Stimulated activated naive B cell treated with anti-CD40 and anti-IgM and Interleukin-4, amounts not matched to agents 10 μg/mL and 1 μg/mL and 100 μg/mL, for 72 hours (primary cell): ENCODE results near the gene CMTM7.

Experiments used
- ATAC-seq, 2 donors: fragments of 150-1000 bp; cut with Tn5 transposase; replicated peaks; 2 replicates each; pipeline ENCODE4 v1.10.0; 2021; ENCODE audit warnings: moderate library complexity in 1 of 2
- DNase-seq: peaks from one replicate; pipeline ENCODE4 v3.0.0; 2021
- H3K27ac Mint-ChIP-seq: one replicate; pipeline ENCODE4 v1.8.0; 2022; ENCODE audit warnings: mild to moderate bottlenecking, mixed read lengths
- H3K27me3 Mint-ChIP-seq, 2 donors: one replicate each; pipeline ENCODE4 v1.8.0; 2022; ENCODE audit warnings: mixed read lengths in 2 of 2
- H3K36me3 Mint-ChIP-seq, 2 donors: one replicate each; pipeline ENCODE4 v1.8.0; 2022; ENCODE audit warnings: mixed read lengths in 2 of 2, mild to moderate bottlenecking in 1 of 2
- H3K4me1 Mint-ChIP-seq, 2 donors: one replicate each; pipeline ENCODE4 v1.8.0; 2022; ENCODE audit warnings: mixed read lengths in 2 of 2, mild to moderate bottlenecking in 1 of 2
- H3K4me3 Mint-ChIP-seq, 2 donors: one replicate each; pipeline ENCODE4 v1.8.0; 2022; ENCODE audit warnings: mild to moderate bottlenecking in 2 of 2, mixed read lengths in 2 of 2, moderate library complexity in 1 of 2
- H3K9me3 Mint-ChIP-seq, 2 donors: one replicate each; pipeline ENCODE4 v1.8.0; 2022; ENCODE audit warnings: mixed read lengths in 2 of 2, mild to moderate bottlenecking in 1 of 2

Gene CMTM7, protein sequence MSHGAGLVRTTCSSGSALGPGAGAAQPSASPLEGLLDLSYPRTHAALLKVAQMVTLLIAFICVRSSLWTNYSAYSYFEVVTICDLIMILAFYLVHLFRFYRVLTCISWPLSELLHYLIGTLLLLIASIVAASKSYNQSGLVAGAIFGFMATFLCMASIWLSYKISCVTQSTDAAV

DNA sequence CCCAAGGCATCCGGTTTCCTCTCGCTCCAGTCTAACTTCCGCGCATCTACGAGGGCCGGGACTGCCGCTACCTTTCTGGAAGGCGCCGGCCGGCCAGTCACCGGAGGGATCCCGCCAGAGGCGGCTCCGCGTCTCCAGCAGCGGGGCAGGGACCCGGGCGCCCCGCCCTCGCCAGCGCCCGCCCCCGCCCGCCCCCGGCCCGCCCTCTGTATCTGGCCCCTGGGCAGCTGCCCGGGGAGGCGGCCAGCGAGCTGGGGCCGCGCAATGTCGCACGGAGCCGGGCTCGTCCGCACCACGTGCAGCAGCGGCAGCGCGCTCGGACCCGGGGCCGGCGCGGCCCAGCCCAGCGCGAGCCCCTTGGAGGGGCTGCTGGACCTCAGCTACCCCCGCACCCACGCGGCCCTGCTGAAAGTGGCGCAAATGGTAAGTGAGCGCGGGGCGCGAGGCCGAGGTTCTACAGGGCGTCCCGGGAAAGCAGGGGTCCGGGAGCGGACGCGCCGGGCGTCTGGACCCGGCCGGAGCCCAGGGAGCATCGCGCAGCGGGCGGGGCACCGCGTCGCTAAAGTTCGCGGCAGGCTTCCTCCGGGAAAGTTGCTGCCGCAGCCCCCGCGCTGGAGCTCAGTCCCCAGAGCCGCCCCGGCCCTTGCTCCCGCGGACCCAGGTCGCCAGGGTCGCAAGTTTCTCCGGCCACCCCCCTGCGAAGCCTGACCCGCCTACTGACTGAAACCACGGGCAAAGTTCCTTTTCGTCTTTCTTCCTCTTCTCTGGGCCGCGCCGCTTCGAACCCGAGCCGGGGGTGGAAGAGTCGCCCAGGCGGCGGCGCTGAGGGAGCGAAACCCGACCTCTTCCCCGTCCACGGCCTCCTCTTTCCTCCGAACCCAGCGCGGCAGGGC, at the start of gene CMTM7:
Gene CMTM7, plus strand, starts transcription at position 211 of the 893 bp plus-strand sequence. Its CDS starts 54 bp downstream, at position 265.
- ATAC-seq, result peak; percentile 70 to 72
- H3K27ac Mint-ChIP-seq, result peak within 1 kb of the TSS; percentile 99
- H3K27me3 Mint-ChIP-seq, result no peaks in the 10 kb centered on the region
- H3K36me3 Mint-ChIP-seq, result peaks cover 24 to 28% of the 10 kb centered on the region in 2 donors
- peaks cover 32 to 55% of the 10 kb centered on the region in 2 donors for H3K4me1 Mint-ChIP-seq
- peak; percentile 62 for DNase-seq
- H3K4me3 Mint-ChIP-seq, result peak within 1 kb of the TSS; percentile 99 to 100
- H3K9me3 Mint-ChIP-seq, result no peaks in the 10 kb centered on the region

DNA sequence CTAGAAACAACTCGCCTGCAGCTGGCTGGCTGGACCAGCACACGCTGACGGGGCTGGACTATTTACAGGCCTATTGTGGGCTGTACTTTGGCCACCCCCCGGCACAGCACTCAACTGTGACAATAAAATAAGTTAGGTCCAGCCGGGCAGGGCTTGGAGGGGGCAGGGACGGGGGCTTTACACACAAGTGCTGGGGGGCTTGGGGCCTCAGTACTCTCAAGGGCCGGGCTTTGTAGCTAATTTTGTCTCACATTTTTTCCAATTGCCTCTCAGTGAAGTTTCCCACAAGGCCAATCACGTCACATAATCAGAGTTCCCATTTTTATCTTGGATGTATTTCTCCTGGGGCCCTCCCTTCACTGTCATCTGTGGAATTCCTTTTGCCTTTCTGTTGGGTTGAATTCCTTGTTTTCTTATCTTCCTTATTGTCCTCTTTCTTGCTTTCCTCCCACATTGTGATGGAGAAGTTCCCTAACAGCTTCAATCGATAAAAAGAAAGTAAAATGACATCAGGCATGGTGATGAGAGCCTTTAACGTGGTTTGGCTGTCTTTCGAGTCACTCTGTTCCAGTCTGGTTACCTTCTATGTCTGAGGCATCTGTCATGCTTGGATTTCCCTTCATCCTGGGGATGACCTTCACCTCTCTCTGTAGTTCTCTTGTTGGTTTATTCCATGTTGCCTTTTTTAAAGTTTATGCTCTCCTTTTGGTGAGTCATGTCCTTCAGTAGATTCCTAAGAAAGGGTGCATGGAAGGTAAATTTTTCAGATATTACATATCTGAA, 44.1 kb upstream of the CMTM7 start:
- Mint-ChIP-seq H3K27me3 (no peaks in the 10 kb centered on the region), H3K4me3 (peak overlapping the region in 1 of 2 donors; percentile 8), H3K36me3 (no peaks in the 10 kb centered on the region), H3K27ac (peak overlapping the region; percentile 3), H3K4me1 (peaks cover 6 to 25% of the 10 kb centered on the region in 2 donors), H3K9me3 (no peaks in the 10 kb centered on the region)
- ATAC-seq (peak in 1 of 2 donors; percentile 41), DNase-seq (no peak)

DNA sequence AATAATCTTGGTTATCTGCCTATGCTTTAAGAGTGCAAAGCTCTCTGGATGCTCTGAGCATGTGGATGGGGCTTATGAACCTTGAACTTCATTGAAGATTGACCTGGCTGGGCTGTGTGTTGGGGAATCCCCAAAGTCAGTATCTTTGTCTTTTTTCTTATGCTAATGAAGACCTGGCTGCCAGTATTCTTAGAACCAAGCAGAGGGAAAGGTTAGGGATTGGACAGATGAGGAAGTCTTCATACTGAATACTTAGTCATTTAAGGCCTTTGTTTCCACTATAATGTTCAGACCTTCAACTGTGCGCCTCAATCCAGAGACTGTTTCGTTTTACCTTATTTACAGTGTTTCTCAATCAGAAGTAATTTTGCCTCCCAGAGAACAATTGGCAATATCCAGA, 42.5 kb upstream of the CMTM7 start:
- Mint-ChIP-seq H3K9me3 (no peaks in the 10 kb centered on the region), H3K27ac (no peak overlapping the region), H3K4me1 (peaks cover 6 to 25% of the 10 kb centered on the region in 2 donors), H3K4me3 (no peak overlapping the region), H3K27me3 (no peaks in the 10 kb centered on the region), H3K36me3 (no peaks in the 10 kb centered on the region)
- peak; percentile 62 to 77 for ATAC-seq
- DNase-seq, result no peak

DNA sequence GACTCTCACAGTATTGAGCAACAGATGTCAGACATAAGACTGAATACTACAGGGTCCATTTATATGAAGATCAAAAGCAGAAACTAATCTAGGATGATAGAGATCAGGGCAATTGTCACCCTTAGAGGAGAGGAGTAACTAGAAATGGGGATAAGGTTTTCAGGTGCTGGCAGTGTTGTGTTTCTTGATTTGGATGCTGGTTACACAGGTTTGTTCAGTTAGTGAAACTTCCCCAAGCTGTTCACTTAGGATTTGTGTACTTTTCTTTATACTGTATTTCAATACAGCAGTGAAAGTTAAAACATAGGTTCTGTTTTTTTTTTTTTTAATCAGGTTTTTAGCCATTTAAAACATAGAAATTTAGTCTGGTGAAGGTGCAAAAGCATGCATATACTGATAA, 39.1 kb upstream of the CMTM7 start:
- H3K27ac Mint-ChIP-seq, result no peak overlapping the region
- ATAC-seq (no peak), DNase-seq (no peak)
- H3K4me3 Mint-ChIP-seq, result no peak overlapping the region
- H3K4me1 Mint-ChIP-seq, result peaks cover 6 to 18% of the 10 kb centered on the region in 2 donors
- H3K9me3 Mint-ChIP-seq, result no peaks in the 10 kb centered on the region
- peaks cover 0 to 6% of the 10 kb centered on the region in 2 donors for H3K27me3 Mint-ChIP-seq
- H3K36me3 Mint-ChIP-seq, result no peaks in the 10 kb centered on the region

DNA sequence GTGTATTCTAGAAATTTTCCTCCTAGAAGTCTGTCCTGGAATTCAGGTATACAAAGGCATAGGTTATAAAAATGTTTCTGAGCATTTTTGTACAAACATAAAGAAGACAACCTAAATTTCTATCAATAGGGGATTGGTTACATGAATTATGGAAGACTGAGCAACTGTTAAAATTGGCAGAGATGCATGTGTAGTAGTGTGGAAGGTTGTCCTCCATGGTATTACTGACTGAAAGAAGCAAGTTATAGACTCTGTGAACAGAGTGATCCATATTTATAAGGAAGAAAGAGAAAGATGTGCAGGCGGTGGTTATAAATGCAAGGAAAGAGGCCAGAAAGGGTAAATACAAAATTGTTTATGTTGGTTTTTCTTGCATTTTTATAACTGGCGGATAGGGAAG, 38.3 kb upstream of the CMTM7 start:
- peaks cover 6 to 10% of the 10 kb centered on the region in 2 donors for H3K4me1 Mint-ChIP-seq
- DNase-seq, result no peak
- H3K4me3 Mint-ChIP-seq, result no peak overlapping the region
- ATAC-seq, result no peak
- H3K9me3 Mint-ChIP-seq, result no peaks in the 10 kb centered on the region
- H3K27me3 Mint-ChIP-seq, result peaks cover 0 to 6% of the 10 kb centered on the region in 2 donors
- H3K36me3 Mint-ChIP-seq, result no peaks in the 10 kb centered on the region
- no peak overlapping the region for H3K27ac Mint-ChIP-seq

DNA sequence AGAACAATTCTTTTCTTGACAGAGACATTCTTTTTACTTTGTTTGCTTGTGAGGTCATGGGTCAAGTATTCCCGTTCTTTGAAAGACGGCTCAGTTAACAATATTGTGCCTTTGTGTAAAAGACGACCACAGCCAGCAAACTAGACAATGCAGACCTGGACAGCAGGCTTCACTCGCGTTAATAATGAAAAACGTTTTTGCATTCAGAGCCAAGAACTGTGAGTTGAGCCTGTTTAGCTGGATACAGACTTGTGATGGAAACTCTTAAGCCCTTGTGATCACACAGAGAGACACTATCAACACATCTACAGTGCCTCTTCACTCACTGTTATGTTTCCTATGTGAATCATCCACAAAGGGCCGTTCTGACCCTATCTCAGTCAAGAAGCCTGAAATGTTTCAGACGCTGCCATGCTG, 37.3 kb upstream of the CMTM7 start:
- no peaks in the 10 kb centered on the region for H3K36me3 Mint-ChIP-seq
- peaks cover 0 to 6% of the 10 kb centered on the region in 2 donors for H3K27me3 Mint-ChIP-seq
- H3K27ac Mint-ChIP-seq, result no peak overlapping the region
- peaks cover under 1 to 1% of the 10 kb centered on the region in 2 donors for H3K4me1 Mint-ChIP-seq
- DNase-seq (no peak), ATAC-seq (no peak)
- H3K9me3 Mint-ChIP-seq, result no peaks in the 10 kb centered on the region
- H3K4me3 Mint-ChIP-seq, result no peak overlapping the region

DNA sequence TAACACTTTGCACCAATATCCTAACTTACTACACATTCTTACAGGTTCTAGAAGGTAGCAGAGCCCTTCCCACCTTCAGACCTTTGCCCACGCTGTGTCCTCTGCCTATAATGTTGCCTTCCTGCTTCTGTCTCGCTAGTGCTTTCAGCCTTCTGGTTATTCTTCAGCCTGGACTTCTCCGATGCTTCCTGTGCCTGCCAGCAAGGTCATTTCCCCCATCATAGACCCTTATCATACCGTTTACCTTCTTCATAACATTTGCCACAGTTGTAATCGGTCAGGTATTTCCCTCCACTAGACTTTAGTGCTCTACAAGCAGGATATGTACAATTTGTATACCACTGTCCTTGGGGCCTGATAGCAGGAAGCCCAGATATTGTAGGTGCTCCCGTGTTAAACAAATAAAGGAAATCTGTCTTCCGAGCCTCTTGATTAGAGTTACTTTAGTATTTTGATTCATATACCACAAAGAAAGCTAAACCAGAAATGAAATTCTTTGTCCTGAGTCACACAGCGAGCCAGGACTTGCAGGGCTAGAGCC, 35.8 kb upstream of the CMTM7 start:
- H3K27me3 Mint-ChIP-seq, result peaks cover 0 to 6% of the 10 kb centered on the region in 2 donors
- no peak overlapping the region for H3K4me3 Mint-ChIP-seq
- no peak overlapping the region for H3K27ac Mint-ChIP-seq
- H3K4me1 Mint-ChIP-seq, result no peaks in the 10 kb centered on the region
- ATAC-seq, result no peak
- H3K36me3 Mint-ChIP-seq, result no peaks in the 10 kb centered on the region
- H3K9me3 Mint-ChIP-seq, result no peaks in the 10 kb centered on the region
- DNase-seq, result no peak

DNA sequence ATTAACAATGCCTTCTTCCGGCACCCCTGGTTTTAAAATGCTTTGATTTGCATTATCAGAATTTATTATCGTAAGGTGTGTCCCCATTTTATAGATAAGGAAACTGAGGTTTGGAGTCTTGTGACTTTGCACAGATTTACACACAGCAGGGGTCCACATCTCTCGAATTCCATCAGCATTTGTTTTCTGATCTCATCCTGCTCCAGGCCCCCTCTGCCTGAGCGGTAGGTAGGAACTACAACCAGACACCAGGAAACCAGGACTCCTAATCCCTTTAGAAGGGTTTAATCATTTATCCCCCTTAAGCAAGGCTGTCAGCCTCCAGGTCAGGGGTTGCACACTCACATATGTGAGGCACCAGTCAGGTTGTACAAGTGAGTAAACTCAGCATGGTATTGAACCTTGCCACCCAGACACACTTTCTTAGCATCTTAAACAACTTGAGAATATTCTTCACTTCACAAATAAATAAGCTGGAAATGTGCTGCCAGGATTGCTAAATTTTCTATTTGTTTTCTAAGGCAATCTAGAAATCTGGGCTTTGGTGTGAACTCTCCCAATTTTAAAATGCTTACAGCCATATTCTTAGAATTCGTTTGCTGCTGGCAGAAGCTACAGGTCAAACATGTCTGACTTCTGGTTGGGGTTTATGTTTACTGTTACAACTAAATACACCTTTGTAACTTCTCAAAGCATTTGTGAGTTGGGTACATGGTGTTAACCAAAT, 31.7 kb upstream of the CMTM7 start:
- DNase-seq (no peak), ATAC-seq (no peak)
- no peaks in the 10 kb centered on the region for H3K36me3 Mint-ChIP-seq
- no peaks in the 10 kb centered on the region for H3K4me1 Mint-ChIP-seq
- H3K9me3 Mint-ChIP-seq, result no peaks in the 10 kb centered on the region
- H3K27me3 Mint-ChIP-seq, result peaks cover 0 to 6% of the 10 kb centered on the region in 2 donors
- no peak overlapping the region for H3K4me3 Mint-ChIP-seq
- no peak overlapping the region for H3K27ac Mint-ChIP-seq

DNA sequence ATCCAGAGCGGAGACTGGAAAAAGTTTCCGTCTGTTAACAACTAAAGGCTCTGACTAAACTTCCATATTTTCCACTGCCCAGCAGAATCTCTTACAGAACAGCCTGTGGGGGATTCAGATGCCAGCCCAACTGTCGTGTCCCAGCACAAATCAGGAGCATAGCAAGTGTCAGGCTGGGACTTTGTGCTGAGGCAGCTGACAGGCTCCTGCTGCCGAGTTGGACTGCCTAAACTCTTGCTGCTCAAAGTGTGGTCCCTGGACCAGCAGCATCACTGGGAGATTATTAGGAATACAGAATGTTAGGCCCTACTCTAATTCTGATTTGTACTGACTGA, 31.2 kb upstream of the CMTM7 start:
- Mint-ChIP-seq H3K27ac (no peak overlapping the region), H3K36me3 (no peaks in the 10 kb centered on the region), H3K27me3 (peaks cover 0 to 6% of the 10 kb centered on the region in 2 donors), H3K4me1 (no peaks in the 10 kb centered on the region), H3K9me3 (no peaks in the 10 kb centered on the region), H3K4me3 (no peak overlapping the region)
- ATAC-seq (no peak), DNase-seq (no peak)

DNA sequence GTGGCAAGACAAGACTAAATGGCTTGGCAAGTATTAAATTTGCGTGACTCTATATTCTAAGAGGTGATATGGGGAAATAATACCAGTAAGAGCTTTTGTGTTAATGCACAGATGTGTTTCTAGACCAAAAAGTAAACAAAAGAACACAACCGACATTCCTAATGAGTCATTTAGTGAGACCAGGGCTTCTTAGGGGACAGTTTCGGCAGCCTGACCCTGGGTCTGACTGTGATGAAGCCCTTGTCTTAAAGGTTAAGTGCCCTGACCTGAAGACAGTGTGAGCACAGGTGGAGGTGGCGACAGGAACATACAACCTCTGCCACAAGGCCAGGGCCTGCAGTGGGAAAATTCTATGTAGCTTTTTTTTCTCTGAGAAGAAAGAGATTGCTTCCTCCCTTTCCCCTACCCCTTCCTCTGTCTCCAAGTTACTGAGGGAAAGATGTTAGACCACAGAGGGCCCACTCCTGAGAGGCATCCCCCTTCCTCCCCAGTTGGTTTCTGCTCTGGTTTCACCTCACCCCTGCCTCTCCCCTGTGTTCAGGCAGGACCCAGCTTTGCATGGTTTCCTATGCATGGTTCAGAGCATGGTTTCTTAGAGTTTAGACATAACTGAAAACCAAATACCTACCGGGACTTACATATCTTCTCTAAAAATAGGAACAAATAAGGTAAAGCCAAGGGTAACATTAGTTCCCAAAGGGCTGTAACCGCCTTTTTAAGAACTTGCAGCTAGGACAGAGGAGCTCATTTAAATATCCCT, 24.8 kb upstream of the CMTM7 start:
- Mint-ChIP-seq H3K36me3 (no peaks in the 10 kb centered on the region), H3K9me3 (no peaks in the 10 kb centered on the region), H3K27me3 (peaks cover 0 to 10% of the 10 kb centered on the region in 2 donors), H3K27ac (no peak overlapping the region), H3K4me1 (peaks cover 20 to 29% of the 10 kb centered on the region in 2 donors), H3K4me3 (peak overlapping the region in 1 of 2 donors; percentile 67)
- ATAC-seq (peak; percentile 49), DNase-seq (no peak)

DNA sequence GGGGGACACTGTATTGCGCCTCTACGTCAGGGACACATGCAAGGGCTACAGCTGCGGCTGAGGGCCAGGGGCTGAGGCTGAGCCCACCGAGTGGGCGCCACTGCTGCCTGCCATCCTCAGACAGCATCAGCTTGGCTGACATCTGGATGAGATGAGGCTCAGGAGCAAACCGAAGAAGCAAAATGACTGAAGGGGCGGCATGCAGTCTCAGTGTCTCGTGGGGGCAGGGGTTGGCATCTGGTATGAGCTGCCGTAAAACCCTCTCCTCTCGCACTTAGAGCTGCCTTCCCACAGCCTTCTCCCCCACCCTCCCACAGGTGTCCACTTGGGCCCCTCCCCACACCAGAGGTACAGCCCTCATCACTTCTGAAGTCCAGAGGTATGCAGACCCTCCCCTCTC, 24.2 kb upstream of the CMTM7 start:
- DNase-seq (no peak), ATAC-seq (no peak)
- H3K27me3 Mint-ChIP-seq, result peaks cover 0 to 10% of the 10 kb centered on the region in 2 donors
- H3K4me3 Mint-ChIP-seq, result peak overlapping the region; percentile 31 to 67
- no peaks in the 10 kb centered on the region for H3K9me3 Mint-ChIP-seq
- no peaks in the 10 kb centered on the region for H3K36me3 Mint-ChIP-seq
- no peak overlapping the region for H3K27ac Mint-ChIP-seq
- H3K4me1 Mint-ChIP-seq, result peaks cover 20 to 33% of the 10 kb centered on the region in 2 donors

DNA sequence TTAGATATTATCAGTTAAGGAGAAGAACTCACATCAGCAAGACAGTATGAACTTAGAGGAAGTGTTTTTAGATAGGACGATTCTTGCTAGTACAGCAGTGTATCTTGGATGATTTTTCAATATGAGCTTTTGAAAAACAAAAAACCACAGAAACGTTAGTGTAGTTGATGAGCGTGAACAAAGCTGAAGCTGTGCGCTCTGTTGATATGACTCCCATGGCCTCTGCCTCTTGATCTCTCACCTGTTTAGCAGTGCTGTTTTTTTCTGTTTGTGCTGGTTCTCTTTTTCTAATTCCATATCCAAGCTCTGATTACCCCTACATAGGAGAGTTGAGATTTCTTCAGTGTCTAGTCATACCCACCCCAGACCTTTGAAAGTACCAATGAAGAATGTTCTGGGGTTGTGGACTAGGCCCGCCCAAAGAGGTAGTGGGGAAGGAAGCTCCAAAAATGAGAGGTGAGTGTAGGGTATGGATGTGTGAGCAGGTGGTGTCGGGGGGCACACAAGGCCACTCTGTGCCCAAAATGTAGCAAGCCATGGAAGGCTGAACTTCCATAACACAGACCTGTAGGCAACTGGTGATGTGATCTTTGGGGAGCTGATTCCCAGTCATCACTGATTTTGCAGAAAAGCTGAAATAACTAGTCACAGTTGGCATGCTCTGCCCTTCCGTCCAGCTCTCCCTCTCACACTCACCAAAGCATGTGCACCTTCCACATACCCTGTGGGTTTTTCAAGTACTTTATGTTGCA, 20.0 kb upstream of the CMTM7 start:
- peaks cover 0 to 10% of the 10 kb centered on the region in 2 donors for H3K27me3 Mint-ChIP-seq
- no peaks in the 10 kb centered on the region for H3K9me3 Mint-ChIP-seq
- ATAC-seq (peak; percentile 69 to 80), DNase-seq (no peak)
- H3K36me3 Mint-ChIP-seq, result no peaks in the 10 kb centered on the region
- peaks cover 25 to 35% of the 10 kb centered on the region in 2 donors for H3K4me1 Mint-ChIP-seq
- peak overlapping the region in 1 of 2 donors; percentile 2 for H3K4me3 Mint-ChIP-seq
- H3K27ac Mint-ChIP-seq, result peak overlapping the region; percentile 10

DNA sequence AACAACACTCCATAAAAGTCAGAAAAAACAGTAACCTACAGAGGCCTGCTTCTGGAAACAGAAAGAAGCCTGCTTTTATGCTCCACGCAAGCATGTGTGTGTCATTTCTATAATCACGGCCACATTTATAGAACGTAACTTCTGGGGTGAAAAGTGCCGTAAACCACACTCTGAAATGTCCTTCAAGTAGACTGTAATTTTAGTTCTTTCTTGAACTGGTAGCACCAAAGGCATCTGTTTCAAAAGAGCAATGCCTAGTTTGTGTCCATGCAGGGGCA, 19.5 kb upstream of the CMTM7 start:
- Mint-ChIP-seq H3K36me3 (no peaks in the 10 kb centered on the region), H3K27me3 (peaks cover 0 to 8% of the 10 kb centered on the region in 2 donors), H3K27ac (no peak overlapping the region), H3K4me3 (no peak overlapping the region), H3K4me1 (peaks cover 20 to 30% of the 10 kb centered on the region in 2 donors), H3K9me3 (no peaks in the 10 kb centered on the region)
- no peak for ATAC-seq
- DNase-seq, result no peak
